Lung microvascular endothelial cell (primary cell): ENCODE data around the gene ALLC. TPM values are rescaled to one million over a fixed set of nuclear protein-coding genes. Genes with fewer than 3 reads are reported as not detected.
"Not testable (repeated sequence)": the region's sequence is repeated elsewhere in the genome, so short reads cannot be mapped to it uniquely, and the experiment has no call there.

Experiments
- DNase-seq, 2 donors: peaks; one replicate each; pipeline versions ENCODE4 v3.0.0 to v3.0.0-alpha.2; 2010; ENCODE audit warnings: low read depth in 2 of 2
- total RNA-seq: library from RNA; depleted of rRNA; stranded (reverse); fragments of >200 nt; gene quantifications from 2 replicates; pipeline ENCODE4 v1.2.1, GENCODE V29; 2014

ALLC gene
- total RNA-seq: not detected in 2 replicates

DNA sequence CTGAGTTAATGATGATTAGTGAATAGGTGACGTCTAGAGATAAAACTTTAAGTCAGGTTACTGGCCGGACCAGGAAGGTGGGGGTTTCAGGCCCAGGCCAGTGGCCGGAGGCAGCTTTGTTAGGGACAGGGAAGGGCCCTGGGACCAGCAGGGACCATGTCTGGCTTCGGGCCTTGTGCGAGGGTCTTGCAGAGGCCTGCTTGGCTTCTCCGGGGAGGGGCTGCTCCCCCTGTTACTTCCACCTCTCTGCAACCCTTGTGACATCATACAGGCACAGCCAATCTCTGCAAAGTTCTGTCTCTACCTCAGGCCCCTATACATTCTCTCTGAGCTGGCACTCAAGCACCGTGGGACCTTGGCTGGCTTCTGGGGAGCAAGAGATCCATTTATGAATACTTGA lies at the start of gene ALLC:
TSS of gene ALLC (plus strand) at position 320 of the 400 bp plus-strand sequence. CDS start 12,958 bp downstream, outside the sequence.
- DNase-seq: no peak

DNA sequence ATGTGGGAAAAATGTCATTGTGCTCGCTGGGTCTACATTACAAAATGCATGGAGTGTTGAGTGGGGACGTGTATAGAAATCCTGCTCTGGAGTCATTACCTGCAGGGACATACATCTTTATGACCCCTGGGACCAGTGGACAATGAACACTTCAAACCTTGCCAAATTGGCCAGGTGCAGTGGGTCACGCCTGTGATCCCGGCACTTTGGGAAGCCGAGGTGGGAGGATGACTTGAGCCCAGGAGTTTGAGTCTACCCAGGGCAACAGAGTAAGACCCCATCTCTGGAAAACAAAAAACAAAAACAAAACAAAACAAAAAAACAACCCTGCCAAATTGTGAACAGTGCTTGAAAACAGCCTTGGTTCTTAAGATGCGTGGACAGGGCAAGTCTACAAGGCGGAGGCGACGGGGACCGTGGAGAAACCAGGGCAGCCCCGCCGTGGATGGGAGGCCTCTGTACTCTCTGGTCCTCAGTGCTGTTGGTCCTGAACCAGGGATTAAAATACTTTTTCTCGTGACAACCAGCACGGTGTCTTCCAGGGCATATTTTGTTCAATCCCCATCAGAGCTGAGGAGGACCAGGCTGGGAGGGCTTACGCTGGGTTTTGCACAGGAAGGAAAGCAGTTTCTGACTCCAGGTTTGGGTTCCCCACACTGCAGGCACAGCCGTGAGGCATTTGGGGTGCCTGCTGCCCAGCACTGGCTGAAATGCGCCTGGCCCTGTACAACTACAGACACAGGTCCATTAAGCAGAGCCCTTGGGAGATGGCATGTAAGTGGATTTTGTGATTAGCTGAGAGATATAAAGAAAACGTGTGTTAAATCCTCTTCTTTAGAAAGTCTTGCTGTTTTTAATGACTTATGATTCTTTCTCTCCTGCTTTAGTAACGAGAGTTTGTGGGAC lies 49.4 kb upstream of the ALLC start:
- no peak for DNase-seq

DNA sequence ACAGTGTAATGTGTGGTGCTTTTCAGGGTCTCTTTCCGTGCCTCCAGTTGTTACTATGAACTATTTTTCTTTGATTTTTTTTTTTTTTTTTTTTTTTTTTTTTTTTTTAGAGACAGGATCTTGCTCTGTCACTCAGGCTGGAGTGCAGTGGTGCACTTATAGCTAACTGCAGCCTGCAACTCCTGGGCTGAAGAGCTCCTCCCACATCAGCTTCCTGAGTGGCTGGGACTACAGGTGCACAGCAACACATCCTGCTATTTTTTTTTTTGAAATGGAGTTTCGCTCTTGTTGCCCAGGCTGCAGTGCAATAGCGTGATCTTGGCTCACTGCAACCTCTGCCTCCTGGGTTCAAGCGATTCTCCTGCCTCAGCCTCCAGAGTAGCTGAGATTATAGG lies 48.7 kb upstream of the ALLC start:
- DNase-seq: not testable (repeated sequence)

DNA sequence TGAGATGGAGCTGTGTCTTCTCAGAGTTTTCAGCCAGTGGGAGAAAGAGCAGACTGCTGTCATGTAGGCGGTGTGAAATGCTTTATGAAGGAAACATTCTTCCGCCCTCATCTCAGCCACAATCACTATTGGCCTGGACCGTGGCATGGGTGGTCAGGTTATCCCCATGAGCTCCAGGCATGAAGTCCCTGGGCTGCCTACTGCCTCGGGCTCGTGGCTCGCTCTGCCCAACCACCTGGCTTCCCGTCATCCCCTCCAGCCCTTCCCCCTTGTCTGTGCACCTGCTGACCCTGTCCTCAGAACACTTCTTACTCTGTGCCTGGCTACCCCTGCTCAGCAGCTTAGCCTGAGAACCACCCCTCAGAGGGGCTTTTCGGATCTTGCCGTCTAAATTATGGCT lies 47.6 kb upstream of the ALLC start:
- DNase-seq: no peak

DNA sequence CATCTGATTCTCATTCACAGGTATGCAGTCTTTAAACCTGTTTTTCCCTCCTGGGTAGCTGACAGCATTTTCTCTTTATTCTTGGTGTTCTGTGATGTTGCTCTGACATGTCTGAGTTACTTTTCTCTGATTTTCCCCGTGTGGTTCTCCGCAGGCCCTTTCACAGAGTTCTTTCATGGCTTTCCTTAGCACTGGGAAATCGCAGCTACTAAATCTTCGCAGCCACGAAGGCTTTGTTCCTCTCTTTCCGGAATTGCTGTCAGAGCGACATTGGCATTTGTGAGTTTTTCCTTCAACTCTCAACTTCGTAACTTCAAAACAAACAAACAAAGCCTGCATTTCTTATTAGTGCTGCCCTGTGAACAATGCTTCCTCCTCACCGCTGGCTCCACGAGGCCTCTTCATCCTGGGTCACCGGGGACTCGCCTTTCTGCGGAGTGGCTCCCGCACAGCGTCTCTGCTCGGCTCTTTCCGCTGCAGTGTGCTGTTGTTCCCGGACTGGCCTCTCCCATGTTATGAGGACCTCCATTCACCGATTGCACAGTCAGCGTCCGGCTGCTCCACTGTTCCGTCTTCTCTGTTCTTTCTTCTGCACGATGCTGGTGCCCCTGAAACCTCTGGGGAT lies 47.0 kb upstream of the ALLC start:
- no peak for DNase-seq

DNA sequence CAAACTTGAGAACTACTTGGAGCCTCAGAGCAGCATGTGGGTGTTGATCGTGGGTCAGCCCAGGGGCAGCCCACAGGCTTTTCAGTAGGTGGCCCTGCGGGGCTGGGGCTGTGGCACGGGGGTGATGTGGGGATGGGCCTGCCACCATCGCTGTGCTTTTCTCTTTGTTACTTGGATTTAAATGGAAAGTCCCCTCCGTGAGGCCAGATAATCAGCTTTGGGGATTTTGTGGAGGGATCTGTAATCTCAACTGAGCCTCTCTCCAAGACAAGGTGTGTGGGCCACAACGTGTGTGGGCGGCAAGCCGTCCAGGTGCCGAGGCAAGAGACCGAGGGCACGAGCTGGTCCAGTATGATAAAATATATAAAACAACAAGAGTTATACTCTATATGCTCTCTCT lies 46.4 kb upstream of the ALLC start:
- no peak for DNase-seq

DNA sequence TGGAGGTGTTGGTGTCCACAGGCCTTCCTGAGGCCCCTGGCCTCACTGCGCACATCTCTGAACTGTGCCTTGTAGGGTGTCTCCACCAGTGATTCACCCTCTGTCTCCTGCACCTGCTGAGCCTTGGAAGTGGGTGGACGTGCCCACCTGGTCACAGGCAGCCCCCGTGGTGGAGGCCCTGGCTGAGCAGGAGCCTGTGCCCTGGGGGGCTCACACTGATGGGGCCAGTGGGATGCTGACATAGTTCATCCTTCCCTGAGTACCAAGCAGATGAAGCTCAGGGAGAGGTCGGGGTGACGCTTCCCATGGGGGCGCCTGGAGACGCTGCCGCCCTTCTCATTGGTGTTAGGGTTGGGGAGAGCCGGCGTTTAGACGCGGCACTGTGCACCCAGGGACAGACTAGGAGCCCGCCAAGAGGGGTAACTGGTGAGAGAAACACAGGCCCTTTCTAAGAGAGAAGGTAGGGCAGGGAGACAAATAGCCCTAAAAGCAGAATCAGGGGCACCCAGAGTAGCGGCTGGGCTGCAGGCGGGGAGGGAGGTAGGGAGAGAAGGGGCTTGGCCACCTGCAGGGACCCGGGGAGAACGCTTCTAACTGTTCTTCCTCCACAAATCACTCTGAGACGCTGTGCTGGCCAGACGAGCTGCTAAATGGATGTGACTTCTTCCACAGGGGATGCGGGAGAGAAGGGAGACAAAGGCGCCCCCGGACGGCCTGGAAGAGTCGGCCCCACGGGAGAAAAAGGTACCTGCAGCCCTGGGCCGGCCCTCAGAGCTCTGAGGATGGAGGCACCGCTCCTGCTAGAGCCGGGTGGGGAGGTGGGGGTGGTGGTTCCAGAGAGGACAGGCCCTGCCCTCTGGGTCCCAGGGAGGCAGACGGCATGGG lies 45.1 kb upstream of the ALLC start:
- no peak for DNase-seq

DNA sequence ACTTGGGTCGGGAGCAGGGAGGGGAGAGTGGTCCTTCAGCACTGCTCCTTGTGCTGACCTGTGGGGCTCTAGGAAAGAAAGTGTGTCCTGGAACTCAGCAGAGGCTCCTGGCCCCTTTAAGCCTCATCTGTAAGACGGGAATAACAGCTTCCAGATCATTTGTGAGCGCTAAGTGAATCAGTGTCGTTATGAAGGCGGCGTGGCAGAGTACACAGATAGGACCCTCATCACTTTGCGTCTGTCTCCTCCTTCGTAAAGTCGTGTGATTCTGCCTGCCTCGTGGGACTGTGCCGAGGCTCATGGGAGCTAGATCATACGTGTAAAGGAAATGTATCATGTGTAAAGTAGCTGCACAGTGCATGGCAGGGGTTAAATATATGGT lies 44.5 kb upstream of the ALLC start:
- DNase-seq: no peak

DNA sequence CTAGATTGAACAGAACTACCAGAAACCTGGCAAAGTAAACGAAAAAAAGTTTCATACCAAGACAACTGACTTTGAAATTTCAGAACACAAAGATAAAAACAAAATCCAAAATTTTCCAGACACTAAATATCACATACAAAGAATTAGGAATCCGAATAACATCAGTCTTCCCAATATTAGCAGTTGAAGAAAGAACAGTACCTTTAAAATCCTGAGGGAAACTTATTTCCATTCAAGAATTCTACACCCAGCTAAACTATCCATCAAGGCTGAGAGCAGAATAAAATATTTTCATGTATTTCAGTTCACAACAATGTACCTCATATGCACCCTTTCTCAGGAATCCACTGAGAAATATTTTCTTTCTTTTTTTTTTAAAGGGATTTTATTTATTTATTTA lies 43.3 kb upstream of the ALLC start:
- not testable (repeated sequence) for DNase-seq

DNA sequence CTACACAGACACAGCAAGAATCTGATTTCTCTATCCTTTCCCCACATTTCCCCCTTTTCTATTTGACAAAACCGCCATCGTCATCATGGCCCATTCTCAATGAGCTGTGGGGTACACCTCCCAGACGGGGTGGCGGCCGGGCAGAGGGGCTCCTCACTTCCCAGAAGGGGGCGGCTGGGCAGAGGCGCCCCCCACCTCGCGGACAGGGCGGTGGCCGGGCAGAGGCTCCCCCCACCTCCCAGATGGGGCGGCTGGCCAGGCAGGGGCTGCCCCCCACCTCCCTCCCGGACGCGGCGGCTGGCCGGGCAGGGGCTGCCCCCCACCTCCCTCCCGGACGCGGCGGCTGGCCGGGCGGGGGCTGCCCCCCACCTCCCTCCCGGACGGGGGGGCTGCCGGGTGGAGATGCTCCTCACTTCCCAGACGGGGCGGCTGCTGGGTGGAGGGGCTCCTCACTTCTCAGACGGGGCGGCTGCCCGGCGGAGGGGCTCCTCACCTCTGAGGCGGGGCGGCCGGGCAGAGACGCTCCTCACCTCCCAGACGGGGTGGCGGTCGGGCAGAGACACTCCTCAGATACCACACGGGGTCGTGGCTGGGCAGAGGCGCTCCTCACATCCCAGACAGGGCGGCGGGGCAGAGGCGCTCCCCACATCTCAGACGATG lies 42.3 kb upstream of the ALLC start:
- not testable (repeated sequence) for DNase-seq

DNA sequence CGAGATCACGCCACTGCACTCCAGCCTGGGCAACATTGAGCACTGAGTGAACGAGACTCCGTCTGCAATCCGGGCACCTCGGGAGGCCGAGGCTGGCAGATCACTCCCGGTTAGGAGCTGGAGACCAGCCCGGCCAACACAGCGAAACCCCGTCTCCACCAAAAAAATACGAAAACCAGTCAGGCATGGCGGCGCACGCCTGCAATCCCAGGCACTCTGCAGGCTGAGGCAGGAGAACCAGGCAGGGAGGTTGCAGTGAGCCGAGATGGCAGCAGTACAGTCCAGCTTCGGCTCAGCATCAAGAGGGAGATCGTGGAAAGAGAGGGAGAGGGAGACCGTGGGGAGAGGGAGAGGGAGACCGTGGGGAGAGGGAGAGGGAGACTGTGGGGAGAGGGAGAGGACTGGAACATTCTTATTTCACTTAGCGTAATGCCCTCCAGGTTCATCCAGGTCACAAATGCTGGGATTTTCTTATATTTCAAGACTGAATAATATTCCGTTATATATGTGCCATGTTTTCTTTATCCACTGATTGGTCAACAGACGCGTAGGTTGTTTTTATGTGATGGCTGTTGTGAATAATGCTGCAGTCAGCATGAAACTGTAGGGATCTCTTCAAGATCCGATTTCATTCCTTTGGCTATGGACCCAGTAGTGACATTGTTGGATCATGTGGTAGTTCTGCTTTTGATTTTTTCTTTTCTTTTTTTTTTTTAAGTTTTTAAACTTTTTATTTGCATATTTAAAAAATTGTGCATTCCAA lies 41.4 kb upstream of the ALLC start:
- DNase-seq: not testable (repeated sequence)

DNA sequence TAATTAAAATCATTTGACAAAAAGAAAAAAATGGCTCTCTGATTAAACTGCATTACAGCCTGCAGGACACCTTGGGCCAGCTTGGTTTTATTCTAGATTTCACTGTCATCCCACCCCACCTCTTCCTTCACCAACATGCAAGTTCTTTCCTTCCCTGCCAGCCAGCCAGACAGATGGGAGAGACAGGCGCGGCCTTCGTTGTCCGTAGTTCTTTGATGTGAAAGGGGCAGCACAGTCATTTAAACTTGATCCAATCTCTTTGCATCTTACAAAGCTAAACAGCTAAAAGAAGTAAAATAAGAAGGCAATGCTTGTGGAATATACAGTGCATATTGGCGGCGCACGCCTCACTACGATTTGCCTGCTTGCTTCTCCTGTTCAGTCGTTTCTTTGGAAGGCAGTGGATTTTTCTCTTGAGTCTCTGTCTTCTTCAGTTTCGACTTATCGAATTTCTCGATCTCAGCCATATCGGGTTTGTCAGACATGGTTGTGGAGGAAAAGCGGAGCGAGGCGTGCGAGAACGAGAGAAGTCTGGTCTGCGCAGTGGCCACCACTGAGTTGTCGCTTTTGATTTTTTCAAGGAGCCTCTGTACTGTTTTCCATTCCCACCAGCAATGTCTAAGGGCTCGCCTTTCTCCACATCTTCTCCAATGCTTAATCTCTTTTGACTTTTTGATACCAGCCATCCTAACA lies 40.7 kb upstream of the ALLC start:
- no peak for DNase-seq

DNA sequence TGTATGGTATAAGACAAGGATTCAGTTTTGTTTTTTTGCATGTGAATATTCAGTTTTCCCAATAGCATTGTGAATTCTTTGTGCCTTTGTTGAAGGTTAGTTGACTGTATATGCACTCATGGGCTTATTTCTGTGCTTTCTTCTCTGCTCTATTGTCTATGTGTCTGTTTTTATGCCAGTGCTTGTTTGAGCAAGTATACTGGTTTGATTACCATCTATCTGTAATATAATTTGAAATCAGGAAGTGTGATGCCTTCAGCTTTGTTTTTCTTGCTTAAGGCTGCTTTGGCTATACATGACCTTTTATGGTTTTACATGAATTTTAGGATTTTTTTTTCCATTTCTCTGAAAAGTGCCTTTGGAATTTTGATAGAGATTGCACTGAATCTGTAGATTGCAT lies 39.6 kb upstream of the ALLC start:
- DNase-seq: no peak

DNA sequence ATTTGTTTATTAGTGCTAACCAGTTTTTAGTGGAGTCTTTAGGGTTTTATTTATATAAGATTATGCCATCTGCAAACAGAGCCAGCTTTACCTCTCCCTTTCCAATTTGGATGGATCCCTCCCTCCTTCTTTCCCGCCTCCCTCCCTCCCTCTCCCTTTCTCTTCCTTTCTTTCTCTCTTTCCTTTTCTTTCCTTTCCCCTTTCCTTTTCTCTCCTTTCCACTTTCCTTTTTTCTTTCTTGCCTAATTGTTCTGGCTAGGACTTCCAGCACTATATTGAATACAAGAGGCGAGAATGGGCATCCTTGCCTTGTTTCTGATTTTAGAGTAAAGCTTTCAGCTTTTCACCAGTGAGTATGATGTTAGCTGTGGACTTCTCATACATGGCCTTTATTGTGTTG lies 39.0 kb upstream of the ALLC start:
- DNase-seq: no peak

DNA sequence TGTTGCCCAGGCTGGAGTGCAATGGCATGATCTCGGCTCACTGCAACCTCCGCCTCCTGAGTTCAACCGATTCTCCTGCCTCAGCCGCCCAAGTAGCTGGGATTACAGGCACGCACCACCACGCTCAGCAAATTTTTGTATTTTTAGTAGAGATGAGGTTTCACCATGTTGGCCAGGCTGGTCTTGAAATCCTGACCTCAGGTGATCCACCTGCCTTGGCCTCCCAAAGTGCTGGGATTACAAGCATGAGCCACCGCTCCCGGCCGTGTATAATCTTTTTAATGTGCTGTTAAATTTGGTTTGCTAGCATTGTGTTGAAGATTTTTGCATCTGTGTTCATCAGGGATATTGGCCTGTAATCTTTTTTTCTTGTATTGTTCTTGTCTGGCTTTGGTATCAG lies 38.3 kb upstream of the ALLC start:
- not testable (repeated sequence) for DNase-seq

DNA sequence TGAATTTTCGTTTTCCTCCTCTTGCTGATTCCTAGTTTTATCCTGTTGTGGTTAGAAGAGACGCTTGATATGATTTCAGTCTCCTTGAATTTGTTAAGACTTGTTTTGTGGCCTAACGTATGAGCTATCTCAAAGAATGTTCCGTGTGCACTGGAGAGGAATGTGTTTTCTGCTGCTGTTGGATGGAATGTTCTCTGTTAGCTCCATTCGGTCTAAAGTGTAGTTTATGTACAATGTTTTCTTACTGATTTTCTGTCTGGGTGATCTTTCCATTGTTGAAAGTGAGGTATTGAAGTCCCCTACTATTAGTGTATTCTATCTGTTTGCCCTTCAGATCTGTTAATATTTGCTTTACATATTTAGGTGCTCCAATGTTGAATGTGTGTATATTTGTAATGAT lies 37.2 kb upstream of the ALLC start:
- DNase-seq: no peak

DNA sequence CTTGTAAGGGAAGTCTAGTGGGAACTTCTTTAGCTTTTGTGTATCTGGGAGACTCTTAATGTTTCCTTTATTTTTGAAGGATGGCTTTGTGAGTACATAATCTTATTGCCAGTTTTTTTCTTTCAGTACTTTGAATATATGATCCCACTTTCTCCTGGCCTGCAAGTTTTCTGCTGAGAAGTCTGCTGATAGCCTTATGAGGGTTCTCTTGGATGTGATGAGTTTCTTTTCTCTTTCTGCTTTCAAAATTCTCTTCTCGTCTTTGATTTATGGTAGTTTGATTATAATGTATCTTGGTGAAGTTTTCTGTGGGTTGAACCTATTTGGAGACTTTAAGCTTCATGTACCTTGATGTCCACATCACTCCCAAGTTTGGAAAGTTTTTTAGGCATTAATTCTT lies 35.0 kb upstream of the ALLC start:
- no peak for DNase-seq

DNA sequence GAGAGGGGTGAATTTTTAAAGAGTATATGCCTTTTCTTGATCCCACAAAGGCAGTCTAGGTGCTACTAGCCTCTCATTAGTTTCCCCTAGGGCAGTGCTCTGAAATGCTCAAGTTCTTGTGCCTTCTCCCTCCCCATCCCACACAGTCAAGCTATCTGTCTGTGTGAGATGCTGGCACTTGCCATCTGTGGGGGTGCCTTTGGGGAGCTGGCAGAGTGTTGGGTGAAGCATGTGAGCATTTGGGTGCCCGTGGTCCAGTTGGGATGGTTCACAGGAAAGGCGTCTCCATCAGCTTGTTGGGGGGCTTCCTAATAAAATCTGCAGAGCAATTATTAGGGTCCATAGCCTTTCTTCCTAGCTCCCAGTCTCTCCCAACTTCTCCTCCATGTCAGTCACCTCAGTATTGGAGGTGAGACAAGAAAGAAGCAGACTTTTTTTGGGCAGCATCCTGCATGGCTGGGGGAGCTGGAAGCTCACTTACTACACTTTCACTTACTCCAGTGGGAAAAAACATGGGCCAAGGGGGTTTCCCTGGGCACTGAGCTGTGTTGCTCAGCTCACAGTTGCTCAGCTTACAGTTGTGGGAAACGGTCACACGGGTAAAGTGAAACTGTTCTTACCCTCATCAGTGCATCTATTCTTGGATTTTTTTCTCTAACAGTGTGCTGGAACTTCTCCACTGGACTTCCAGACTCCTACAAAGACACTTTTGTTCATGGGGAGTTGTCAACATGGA lies 33.8 kb upstream of the ALLC start:
- peak in 1 of 2 donors; percentile 23 for DNase-seq

DNA sequence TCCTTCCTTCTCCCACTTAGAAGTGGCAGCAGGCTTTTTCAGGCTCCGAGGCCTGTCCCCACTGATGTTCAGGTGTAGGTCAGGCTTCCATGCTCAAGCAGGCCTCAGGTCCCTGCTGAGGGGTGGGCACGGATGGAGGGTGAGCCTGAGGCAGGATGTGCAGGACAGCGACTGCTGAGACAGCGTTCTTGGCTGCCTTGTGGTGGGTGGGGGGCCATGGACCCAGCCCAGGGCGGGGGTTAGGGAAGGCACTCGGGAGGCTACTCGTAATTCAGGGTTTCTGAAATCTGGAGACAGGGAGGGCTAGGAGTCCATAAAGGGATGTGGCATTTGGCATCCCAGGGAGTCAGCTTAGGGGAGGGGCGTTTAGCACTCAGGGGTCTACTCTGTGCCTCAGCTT lies 32.8 kb upstream of the ALLC start:
- DNase-seq: no peak
